Frontal cortex (tissue), 4 donors: ENCODE results near the gene RASGRF1. TPM values are rescaled to one million over a fixed set of nuclear protein-coding genes. Genes with fewer than 3 reads are reported as not detected.

ENCODE experiments used
- DNase-seq, 2 donors: peaks; one replicate each; pipeline ENCODE4 v3.0.0; 2012; ENCODE audit warnings: low spot score in 2 of 2
- FAIRE-seq: peaks from 2 replicates; lab custom pipeline; 2012; peaks lifted over from hg19 to GRCh38; lab: Jason Lieb, UNC
- total RNA-seq: library from RNA; depleted of rRNA; stranded (reverse); fragments of >200 nt; gene quantifications from one replicate; pipeline ENCODE4 v1.2.3, GENCODE V29; 2014
- donor health status: control.
- donor health status: control.
- donor health status: control.

The RASGRF1 gene
- total RNA-seq, 1 donor from 2014 or later: 4.5 TPM

DNA sequence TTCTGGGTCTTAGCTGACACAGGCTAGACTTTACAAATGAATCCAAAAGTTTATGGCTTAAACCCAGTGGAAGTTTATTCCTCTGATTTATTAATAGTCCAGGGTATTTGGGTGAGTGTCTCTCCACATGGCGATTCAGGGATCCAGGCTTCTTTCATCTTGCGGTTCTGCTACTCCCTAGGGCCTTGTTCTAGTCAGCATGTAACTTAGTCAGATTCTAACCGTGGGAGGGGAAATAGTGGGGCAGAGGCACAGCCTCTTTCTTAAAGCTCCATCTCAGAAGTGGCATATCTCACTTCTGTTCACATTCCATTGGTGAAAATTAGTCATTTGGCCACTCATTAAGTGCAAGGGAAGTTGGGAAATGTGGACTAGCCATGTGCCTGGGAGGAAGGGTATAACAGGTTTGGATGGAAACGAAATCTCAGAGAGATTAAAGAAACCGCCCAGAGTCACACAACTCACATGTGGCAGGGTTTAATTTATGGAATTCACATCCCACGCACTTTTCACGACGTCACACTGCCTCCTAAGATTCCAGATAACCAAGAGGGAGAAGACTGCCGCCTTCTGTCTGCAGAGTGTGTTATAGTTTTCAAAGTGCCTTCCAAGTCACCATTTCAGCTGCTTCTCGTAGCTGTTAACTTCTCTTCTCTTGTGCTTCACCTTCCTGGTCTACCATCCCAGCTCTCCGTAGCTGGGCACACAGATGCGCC lies 11.4 kb upstream of the RASGRF1 start:
- FAIRE-seq (no peak), DNase-seq (no peak)

DNA sequence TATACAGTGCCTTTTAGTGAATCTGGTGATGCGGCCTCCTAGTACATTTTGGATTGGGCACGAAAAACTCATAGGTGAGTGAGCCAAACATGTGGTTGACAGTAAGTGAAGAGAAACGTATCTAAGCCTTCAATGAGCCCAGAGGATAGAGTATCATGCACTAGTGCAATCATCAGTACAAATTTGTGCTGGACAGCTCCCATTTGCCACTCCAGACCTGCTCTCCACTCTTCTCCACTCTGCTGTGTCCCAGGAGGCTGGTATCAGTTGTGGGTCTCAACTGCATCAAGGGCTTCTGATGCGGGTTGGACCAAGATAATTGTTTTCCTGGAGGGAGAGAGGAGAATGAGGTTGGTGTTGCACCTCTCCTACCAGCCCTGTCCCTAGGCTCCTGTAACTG lies 9.1 kb upstream of the RASGRF1 start:
- FAIRE-seq: no peak
- DNase-seq: no peak

DNA sequence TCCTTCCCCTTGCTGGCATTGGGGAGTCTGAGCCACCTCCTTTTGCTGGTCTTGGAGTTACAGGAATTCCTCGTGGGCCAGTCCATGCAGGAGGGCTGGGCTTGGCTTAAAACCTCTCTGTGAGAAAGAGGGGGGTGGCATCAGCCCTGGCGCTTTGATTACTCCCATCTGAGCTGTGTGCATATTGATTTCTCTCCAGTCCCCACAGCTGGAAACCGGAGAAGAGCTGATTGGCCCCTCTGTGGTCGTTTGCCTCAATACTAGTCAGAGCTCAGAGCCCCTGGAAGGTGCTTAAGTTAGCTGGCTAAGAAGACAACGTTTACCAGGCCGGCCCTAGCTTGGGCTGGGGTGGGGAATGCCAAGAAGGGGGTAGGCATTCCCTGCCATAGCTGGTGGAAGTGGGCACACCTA lies 4.0 kb upstream of the RASGRF1 start:
- DNase-seq: no peak
- FAIRE-seq: no peak

DNA sequence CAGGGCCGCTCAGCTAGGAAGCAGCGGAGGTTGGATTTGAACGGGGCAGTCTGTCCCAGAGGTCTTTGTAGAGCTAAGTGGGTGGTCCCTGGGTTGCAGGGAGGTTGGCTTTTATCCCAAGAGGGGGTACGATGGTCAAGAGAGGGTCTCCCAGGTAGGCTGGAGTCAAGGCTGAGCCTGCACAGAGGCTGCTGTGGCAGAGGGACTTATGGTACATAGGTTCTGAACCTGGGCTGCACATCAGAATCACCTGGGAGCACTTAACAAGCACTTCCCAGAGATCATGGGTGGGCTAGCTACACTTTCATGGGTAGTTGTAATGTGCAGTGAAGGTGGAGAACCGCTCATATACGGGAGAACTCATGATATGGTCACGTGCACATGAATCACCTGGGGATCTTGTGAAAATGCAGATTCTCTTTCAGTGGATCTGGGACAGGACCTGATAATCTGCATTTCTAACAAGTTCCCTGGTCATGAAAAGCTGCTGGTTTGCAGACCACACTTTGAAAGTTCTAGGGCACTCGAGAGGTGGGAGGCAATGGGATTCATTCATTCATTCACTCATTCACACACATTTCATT lies 2.9 kb upstream of the RASGRF1 start:
- no peak for DNase-seq
- FAIRE-seq: no peak

DNA sequence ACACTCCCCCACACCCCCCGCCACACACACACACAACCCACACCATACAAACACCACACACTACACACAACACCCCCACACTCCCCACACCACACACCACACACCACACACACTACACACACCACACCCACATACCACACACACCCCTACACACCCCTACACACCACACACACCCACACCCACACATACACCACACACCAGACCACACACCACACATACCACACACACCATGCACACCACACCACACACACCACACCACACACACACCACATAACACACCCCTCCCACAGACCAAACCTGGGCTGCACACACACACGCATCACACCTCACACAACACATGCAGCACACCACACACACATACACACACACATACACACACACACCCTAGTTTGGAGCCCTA lies 1.8 kb upstream of the RASGRF1 start:
- DNase-seq (no peak), FAIRE-seq (no peak)

DNA sequence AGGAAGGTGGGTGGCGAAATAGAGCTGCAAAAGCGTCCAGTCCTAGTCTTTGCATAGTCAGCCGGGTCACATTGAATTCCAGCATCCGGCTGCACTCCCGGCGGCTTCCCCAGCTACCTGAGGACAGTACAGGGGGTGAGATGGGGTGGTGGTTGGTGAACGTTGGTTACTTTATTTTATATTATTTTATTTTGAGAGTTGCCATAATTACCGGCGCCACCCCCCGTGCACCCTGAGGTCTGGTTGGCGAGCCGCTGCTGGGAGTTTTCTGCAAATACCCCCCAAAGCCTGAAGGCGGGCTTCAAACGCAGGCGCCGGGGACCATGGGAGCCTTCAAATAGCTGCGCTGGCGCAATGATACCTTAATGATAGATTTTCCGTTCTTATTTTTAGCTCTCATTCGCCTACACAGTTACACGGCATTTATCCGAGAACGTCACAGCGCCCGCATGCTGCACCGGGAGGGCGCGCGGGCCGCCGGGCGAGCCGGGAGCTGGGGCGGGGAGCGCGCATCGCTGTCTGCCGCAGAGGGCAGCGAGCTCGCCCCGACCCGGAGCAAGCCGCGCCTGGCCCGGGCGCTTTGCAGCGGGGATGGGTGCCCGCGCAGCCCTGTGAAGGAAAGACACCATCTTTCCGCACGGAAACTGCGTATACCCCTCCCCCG lies 756 bp upstream of the RASGRF1 start:
- DNase-seq (peak; percentile 49 to 51), FAIRE-seq (no peak)

DNA sequence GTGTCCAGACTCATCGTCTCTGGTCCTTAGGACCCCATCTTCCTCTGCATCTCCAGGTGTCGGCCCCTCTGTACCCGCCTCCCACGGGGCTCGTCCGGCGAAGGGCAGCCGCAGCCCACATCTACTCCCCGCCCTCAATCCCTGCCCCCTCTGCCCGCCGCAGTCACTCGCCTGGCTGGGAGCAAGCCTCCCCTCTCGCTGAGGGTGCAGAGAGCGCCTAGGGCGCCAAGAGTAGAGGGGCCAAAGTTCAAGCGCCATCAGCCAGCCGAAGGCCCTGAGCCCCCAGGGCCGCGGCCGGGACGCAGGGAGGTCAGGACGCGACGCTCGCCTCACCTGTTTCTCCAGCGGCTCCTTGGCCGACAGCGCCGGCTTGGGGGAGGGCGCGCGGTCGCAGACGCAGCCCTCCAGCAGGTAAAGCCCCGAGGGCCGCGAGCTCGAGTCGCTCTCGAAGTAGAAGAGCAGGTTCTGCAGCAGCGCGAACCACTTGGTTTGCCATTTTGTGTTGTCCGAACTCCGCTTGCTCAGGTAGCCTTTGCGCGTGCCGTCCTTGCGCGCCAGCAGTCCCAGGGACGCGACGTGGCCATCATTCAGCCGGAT lies 592 bp downstream of the RASGRF1 start:
- peak in 1 of 2 donors; percentile 28 for DNase-seq
- no peak for FAIRE-seq

DNA sequence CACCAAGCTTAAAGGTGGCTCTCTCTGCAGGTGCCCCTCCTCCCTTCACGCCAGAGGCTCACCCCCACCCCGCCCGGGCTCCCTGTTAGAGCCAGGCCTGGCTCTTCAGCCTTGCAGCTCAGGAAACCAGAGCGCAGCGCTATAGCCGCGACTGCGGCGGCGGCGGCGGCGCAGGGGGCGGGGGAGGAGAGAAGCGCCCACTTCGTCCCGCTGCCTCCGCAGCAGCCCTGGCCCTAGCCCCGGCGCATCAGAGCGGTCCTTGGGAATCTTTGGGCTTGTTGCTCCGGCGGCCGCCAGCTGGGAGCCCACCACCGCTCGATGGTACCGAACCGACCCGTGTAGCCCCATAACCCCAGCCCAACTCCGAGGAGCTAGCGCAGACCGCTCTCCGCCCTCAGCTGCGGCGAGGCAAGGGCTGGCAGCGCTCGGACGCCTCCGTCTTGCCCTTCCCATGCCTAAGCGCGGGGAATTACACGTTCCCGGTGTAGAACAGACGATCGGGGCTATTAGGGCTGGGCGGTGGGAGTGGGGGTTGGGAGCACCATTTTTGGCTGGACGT lies 1.2 kb downstream of the RASGRF1 start:
- DNase-seq: peak in 1 of 2 donors; percentile 64
- FAIRE-seq: no peak

DNA sequence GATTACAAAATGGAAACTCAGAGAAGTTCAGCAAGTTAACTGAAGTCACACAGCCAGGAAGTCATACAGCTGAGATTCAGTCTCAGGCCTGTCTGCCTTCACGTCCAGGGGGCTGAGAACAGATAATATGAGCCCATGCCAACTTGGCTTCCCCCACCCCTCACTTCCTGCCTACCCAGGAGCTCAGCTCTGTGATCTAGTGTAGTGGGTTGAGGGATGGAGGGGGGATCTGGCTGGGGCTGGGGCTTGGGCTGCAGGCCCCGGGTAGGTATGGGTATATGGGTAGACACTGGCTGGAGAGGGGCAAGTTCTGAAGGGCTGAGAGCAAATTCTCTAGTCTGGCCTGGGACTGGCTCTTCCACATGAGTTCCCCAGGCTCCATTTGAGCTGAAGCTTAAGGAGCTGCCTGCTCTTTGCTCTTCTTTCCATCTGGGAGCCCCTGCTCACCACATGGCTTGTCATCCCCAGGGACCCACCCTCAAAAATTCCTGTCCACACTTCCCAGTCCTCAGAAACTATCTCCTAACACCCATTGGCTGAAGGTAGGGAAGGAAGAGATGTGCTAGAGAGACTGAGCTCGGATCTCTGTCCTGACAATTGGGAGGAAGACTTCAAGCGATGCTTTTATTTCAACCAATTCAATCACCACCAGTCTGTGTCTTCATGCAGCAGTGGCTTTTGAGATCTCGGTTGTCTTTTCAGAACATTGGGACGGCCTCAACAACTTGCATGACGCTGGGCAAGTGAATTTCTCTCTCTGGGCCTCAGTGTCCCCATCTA lies 2.0 kb downstream of the RASGRF1 start:
- DNase-seq: no peak
- no peak for FAIRE-seq

DNA sequence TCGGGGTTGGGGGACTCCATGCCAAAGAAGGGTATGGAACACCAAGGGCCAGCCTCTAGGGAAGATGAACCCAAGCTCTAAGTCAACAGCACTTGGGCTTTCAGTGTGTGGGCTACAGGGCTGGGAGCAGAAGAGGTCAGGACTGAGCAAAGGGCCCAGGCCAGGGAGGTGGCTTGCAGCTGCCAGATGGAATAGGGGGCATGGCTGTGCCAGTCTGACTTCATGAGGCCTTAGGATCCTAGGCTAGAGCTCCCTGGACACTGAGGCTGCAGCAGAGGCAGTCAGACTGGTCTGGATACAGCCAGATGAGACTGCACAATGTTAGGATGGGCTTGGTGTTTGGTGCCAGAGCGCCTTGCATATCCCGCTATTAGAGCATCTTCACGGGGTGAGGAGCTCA lies 3.8 kb downstream of the RASGRF1 start:
- no peak for DNase-seq

DNA sequence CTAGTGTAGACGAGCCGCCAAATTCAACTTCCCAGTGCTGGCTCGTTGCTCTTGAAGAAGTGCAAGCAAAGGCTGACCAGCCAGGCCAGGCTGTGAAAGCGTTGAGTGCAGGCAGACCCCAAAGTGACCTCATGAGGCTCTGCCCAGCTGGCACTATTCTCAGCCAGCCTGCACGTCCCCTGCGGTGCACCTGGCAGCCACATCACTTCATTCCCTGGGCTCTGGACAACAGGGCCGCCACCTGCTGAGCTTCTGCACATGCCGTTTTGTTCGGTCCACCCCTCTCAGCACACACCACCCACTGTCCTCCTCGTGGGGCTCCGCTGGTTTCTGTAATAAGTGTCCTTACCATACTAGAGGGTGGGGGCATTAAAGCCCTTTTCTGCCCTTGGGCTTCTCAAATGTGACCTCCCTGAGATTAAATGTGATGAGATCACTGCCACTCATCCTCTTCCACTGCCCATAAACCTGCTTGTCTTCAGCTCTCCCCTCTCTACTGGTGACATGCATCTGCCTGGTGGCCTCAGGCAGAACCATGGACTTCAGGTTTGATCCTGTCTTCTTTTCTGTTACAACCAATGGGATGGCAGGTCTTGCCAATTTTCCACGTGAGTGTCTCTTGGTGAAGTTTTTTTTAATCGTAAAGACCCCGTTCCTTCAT lies 6.1 kb downstream of the RASGRF1 start:
- FAIRE-seq (no peak), DNase-seq (no peak)

More for the DNA sequence above, 3.8 kb downstream of the RASGRF1 start:
- no peak for FAIRE-seq

DNA sequence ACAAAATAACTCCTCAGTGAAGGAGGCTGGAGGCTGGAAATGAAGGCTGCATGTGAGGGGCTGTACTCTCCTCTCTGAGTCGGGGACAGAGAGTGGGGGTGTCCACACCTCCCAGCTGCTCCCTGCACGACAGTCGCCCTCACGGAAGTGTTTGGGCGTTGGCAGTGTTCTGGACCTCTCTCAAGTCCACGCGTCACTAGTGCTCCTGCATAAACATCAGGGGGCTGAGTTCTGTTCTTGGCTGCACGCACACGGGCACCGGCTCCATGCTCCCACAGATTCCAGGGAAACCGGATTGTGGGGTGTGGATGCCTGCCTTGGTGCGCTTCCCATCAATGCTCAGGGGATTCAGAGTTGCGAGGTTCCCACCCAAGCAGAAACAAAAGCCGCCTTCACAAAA lies 7.4 kb downstream of the RASGRF1 start:
- DNase-seq: peak in 1 of 2 donors; percentile 30
- no peak for FAIRE-seq

DNA sequence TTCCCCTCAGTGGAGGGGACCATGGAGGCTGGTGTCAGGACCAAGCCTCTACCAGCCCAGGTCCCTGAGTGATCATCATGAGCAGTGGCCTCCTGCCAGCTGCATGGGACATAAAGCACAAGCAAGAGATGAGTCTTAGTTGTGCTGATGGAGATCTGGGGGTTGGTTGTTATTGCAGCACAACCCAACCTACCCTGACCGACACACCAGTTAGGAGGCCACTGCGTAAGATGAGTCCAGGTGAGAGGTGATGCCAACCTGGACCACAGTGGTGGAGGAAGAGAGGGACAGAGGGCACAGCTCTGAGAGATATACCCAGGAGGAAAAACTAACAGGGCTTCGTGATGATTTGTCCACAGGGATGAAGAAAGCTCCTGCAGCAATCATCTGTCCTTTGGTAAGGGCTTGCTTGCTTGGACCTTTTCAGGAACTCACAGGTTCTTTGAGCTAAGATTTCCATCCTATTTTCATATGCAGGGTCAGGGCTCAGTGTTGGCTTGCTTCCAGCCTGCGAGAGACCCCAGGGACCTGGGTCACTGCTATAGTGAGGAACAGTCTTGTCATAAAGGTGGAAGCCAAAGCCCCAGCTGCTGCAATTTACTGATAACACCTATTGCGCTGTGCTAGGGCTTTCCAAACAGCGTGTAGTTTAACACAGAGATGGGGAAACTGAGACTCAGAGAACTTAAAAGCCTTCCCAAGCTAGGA lies 8.1 kb downstream of the RASGRF1 start:
- FAIRE-seq (no peak), DNase-seq (no peak)

DNA sequence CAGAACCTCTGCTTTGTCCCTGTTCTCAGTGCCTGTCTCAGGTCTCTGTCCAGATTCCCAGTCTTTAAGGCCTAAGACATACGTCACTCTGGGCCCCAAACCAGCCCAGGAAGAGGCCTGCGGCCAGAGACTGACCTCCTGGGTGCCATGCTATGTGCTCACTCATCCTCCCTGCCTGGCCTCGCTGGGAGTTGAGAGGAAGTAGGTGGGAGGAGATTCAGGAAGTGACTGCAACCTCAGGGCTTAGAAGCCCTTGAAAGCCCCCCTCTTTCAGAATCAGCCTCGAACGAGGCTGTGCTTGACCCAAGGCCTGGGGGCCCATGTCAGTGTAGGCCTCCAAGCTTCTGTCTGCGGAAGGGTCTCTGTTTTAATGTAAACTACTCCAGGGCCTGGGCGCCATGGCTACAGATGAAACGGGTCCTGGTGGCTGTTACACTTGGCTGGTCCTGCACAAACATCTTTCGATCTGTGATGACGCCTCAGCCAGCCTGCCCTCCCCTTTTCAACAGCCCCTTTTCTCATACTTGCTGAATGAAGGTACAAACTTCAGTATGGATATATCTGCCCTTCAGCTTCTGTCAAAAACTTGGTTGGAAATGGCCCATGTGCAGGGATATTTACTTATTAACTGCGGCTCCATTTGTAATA lies 11.7 kb downstream of the RASGRF1 start:
- FAIRE-seq: no peak

DNA sequence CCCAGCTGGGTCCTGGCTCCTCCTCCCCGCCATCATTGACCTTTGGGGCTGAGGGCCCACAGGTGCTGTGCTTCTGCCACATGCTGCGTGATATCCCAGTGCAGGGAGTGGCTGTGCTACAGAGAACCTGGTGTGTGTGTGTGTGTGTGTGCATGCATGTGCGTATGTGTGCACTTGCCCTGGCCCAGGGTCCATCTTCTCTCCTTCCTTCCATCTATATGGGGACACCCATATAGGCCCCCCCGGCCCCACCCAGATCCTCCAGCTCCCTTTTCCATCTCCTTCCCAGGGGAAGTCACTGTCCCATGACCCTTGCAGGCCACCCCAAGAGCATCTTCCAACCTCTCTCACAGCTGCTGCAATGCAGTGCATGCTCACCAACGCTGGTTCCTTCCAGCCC lies 12.6 kb downstream of the RASGRF1 start:
- DNase-seq: no peak

More for the DNA sequence above, 11.7 kb downstream of the RASGRF1 start:
- DNase-seq: no peak

DNA sequence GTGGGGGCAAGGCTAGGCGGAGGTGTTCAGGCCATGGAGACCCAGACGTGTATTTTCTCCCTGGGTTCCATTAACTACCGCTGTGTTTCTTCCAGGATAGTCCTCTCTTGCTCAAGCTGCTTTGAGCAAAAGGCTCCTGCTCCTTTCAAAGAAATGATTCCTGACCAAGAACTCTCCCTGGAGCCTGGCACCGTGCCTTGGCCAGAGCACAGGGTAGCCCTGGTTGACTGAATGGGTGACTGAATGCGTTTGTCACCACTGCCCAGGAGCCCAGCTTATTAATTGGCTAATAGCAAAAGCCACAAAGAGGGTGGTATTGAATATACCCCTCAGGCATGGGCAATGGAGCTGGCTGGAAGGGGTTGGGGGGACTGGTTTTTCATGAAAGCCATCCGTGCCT lies 13.9 kb downstream of the RASGRF1 start:
- FAIRE-seq: no peak
- no peak for DNase-seq

More for the DNA sequence above, 12.6 kb downstream of the RASGRF1 start:
- no peak for FAIRE-seq

DNA sequence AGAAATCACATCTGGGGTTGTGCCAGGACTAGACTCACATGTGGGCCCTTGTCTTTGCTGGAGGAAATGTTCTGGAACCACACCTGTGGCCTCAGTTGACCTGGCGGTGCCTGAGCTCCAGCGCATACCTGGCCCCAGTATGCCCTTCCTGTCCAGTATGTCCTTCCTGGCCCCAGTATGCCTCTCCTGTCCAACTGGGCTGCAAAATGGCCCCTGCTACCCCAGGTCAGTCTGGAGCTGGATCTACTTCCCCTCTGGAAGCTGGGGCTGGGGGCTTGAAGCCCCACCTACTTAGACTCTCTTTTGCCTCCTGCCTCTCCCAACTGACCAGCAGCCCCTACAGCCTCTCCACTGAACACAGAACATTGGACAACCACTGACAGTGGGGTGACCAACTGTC lies 15.3 kb downstream of the RASGRF1 start:
- FAIRE-seq (no peak), DNase-seq (no peak)

DNA sequence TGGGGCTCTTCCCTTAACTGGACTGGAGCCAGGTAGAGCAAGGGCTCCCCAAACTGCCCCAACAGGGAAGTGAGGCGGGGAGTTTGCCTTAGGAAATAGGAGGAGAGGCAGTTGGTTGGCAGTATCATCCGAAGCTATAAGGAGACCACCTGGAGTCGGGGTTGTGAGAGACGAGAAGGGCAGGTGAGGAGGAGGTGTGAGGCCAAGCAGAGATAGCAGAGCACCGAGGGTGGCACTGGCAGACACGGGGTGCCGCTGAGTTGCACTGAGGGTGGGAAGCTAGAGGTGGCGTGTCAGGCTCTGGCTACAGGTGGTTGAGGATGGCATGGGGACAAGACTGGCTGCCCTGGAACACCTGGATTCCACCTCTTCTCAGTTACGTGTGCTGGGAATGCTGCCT lies 17.2 kb downstream of the RASGRF1 start:
- FAIRE-seq (no peak), DNase-seq (no peak)
